Neuronal stem cell (in vitro differentiated cells): Measurements from ENCODE around the gene RNF43. TPM values are rescaled to one million over a fixed set of nuclear protein-coding genes. Genes with fewer than 3 reads are reported as not detected.
A peak's percentile ranks its signal among the peaks of the same experiment; 100 is the strongest.

Experiments used
- DNase-seq: peaks from one replicate; pipeline ENCODE4 v3.0.0-alpha.2; 2013; ENCODE audit warnings: low spot score
- H2AFZ ChIP-seq: one replicate; pipeline ENCODE4 v1.6.1; 2013; ENCODE audit warnings: mild to moderate bottlenecking, low read length, inconsistent platforms
- H2AK5ac ChIP-seq: 2 replicates; pipeline ENCODE4 v1.6.1; 2013; ENCODE audit warnings: low read depth, mild to moderate bottlenecking, inconsistent platforms, low read length, moderate library complexity, mixed read lengths
- H2BK120ac ChIP-seq: 2 replicates; pipeline ENCODE4 v1.6.1; 2013; ENCODE audit warnings: low read depth, mild to moderate bottlenecking, inconsistent platforms, low read length, moderate library complexity, mixed read lengths
- H2BK12ac ChIP-seq: one replicate; pipeline ENCODE4 v1.6.1; 2013; ENCODE audit warnings: low read length, inconsistent platforms
- H2BK15ac ChIP-seq: 2 replicates; pipeline ENCODE4 v1.6.1; 2013; ENCODE audit warnings: mild to moderate bottlenecking, low read length, inconsistent platforms, mixed read lengths
- H2BK5ac ChIP-seq: one replicate; pipeline ENCODE4 v1.6.1; 2013; ENCODE audit warnings: inconsistent platforms, mild to moderate bottlenecking, low read length, moderate library complexity
- H3K14ac ChIP-seq: one replicate; pipeline ENCODE4 v1.6.1; 2013; ENCODE audit warnings: low read length, inconsistent platforms
- H3K18ac ChIP-seq: 2 replicates; pipeline ENCODE4 v1.6.1; 2013; ENCODE audit warnings: low read length, inconsistent platforms
- H3K23ac ChIP-seq: 2 replicates; pipeline ENCODE4 v1.6.1; 2013; ENCODE audit warnings: low read depth, mild to moderate bottlenecking, mixed read lengths, low read length, inconsistent platforms; ENCODE audit not compliant: poor library complexity
- H3K27ac ChIP-seq: replicated peaks from 3 replicates; pipeline ENCODE4 v1.5.1; 2013; ENCODE audit warnings: low read length, inconsistent platforms
- H3K27me3 ChIP-seq, 3 experiments: 2 replicates each; pipeline ENCODE4 v1.6.1; 2013; ENCODE audit warnings: low read length in 3 of 3, mild to moderate bottlenecking in 2 of 3, inconsistent platforms in 1 of 3, low read depth in 1 of 3, mixed read lengths in 1 of 3, moderate library complexity in 1 of 3; ENCODE audit not compliant: control insufficient read depth in 3 of 3, insufficient read depth in 3 of 3
- H3K36me3 ChIP-seq, 2 donors: replicated peaks in 1 of 2; 2 replicates each; pipeline ENCODE4 v1.6.1; 2013; ENCODE audit warnings: low read length in 2 of 2; ENCODE audit not compliant: control insufficient read depth in 2 of 2, insufficient read depth in 2 of 2
- H3K4ac ChIP-seq: 2 replicates; pipeline ENCODE4 v1.6.1; 2013; ENCODE audit warnings: inconsistent platforms, mild to moderate bottlenecking, low read length, moderate library complexity
- H3K4me1 ChIP-seq, 2 donors: 1 replicate in 1 of 2; 2 replicates in 1 of 2; pipeline ENCODE4 v1.6.1; 2013; ENCODE audit warnings: low read length in 2 of 2, low read depth in 1 of 2; ENCODE audit not compliant: control insufficient read depth in 2 of 2, insufficient read depth in 1 of 2
- H3K4me2 ChIP-seq: one replicate; pipeline ENCODE4 v1.6.1; 2013; ENCODE audit warnings: mild to moderate bottlenecking, low read length, inconsistent platforms; ENCODE audit not compliant: insufficient read depth, poor library complexity, severe bottlenecking
- H3K4me3 ChIP-seq, 2 donors: 2 replicates each; pipeline ENCODE4 v1.5.1; 2013; ENCODE audit warnings: low read length in 2 of 2, mild to moderate bottlenecking in 2 of 2, inconsistent platforms in 1 of 2, moderate library complexity in 1 of 2
- H3K79me1 ChIP-seq: one replicate; pipeline ENCODE4 v1.6.1; 2013; ENCODE audit warnings: low read depth, mild to moderate bottlenecking, inconsistent platforms, low read length, moderate library complexity
- H3K9ac ChIP-seq: one replicate; pipeline ENCODE4 v1.6.1; 2013; ENCODE audit warnings: mild to moderate bottlenecking, low read depth, low read length, inconsistent platforms; ENCODE audit not compliant: poor library complexity
- H3K9me3 ChIP-seq, 2 donors: replicated peaks in 1 of 2; 2 replicates each; pipeline versions ENCODE3 to v1.6.1; 2013; ENCODE audit warnings: low read length in 2 of 2, mild to moderate bottlenecking in 2 of 2, inconsistent platforms in 1 of 2, low read depth in 1 of 2, mixed read lengths in 1 of 2, moderate library complexity in 1 of 2; ENCODE audit not compliant: control insufficient read depth in 2 of 2, insufficient read depth in 1 of 2
- H4K8ac ChIP-seq: one replicate; pipeline ENCODE4 v1.6.1; 2013; ENCODE audit warnings: low read depth, mild to moderate bottlenecking, inconsistent platforms, low read length, moderate library complexity
- H4K91ac ChIP-seq: one replicate; pipeline ENCODE4 v1.6.1; 2013; ENCODE audit warnings: low read length, low read depth, mild to moderate bottlenecking, inconsistent platforms; ENCODE audit not compliant: poor library complexity
- WGBS, 2 donors: extraction: QIAGEN DNeasy Blood & Tissue Kit; methylation state at CpG; one replicate each; pipeline ENCODE4 v1.1.7; 2013; ENCODE audit warnings: missing lambda C conversion rate in 2 of 2, mixed read lengths in 1 of 2; ENCODE audit not compliant: insufficient read length in 2 of 2, insufficient replicate concordance in 1 of 2; ENCODE audit errors: extremely low coverage in 2 of 2; 5-methylcytosine and 5-hydroxymethylcytosine counted together
- polyA plus RNA-seq, 2 experiments: library from polyadenylated mRNA; stranded (reverse); fragments of 200-250 nt; gene quantifications; one replicate each; pipeline ENCODE4 v1.2.3, GENCODE V29; 2013

RNF43 gene
- polyA plus RNA-seq (2013, experiment 1 of 2): 0.11 TPM
- polyA plus RNA-seq (2013, experiment 2 of 2): 0.18 TPM

GRCh38 chr17:58417300-58418092, at the start of gene RNF43:
TSS of gene RNF43 (minus strand) at chr17:58417534. CDS start at chr17:58415577, 1,957 bp downstream.
- Histone ChIP-seq H3K4me2 (no peak within 1 kb of the TSS), H3K36me3 (no peaks in the 10 kb centered on the region), H4K91ac (no peak within 1 kb of the TSS), H3K14ac (no peak within 1 kb of the TSS), H3K9ac (no peak within 1 kb of the TSS), H3K27me3 (peaks cover 0 to 10% (median 0%) of the 10 kb centered on the region in 3 experiments), H2AFZ (peak within 1 kb of the TSS; percentile 79), H2BK5ac (no peak within 1 kb of the TSS), H2BK120ac (no peak within 1 kb of the TSS), H4K8ac (no peak within 1 kb of the TSS), H2BK15ac (no peak within 1 kb of the TSS), H3K23ac (no peak within 1 kb of the TSS), H3K18ac (no peak within 1 kb of the TSS), H3K4ac (no peak within 1 kb of the TSS), H3K4me1 (peaks cover 8 to 10% of the 10 kb centered on the region in 2 donors), H2BK12ac (no peak within 1 kb of the TSS), H2AK5ac (no peak within 1 kb of the TSS), H3K27ac (no peak within 1 kb of the TSS), H3K79me1 (no peaks in the 10 kb centered on the region), H3K9me3 (no peaks in the 10 kb centered on the region), H3K4me3 (peak within 1 kb of the TSS in 1 of 2 donors; percentile 38)
- no CpG with 5 or more reads among the region's 8 CpGs for WGBS, 2 donors
- DNase-seq: peak; percentile 81

DNA sequence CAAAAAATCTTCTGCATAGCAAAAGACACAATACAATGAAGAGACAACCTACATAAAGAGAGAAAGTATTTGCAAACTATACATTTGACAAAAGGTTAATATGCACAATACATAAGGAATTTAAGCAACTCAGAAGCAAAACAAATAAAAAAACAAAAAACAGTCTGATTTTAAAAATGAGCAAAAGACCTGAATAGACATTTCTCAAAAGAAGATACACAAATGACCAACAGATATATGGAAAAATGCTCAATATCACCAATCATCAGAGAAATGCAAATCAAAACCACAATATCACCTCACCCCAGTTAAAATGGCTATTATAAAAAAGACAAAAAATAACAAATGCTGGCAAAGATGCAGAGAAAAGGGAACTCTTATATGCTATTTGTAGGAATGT, 38.2 kb upstream of the RNF43 start:
- Histone ChIP-seq H3K9ac (no peak overlapping the region), H4K8ac (no peak overlapping the region), H3K36me3 (no peaks in the 10 kb centered on the region), H3K23ac (no peak overlapping the region), H4K91ac (no peak overlapping the region), H2BK120ac (no peak overlapping the region), H3K4ac (no peak overlapping the region), H3K18ac (no peak overlapping the region), H3K4me1 (no peaks in the 10 kb centered on the region), H3K27ac (no peak overlapping the region), H2AK5ac (no peak overlapping the region), H3K14ac (no peak overlapping the region), H3K27me3 (peaks cover 0 to 4% (median 0%) of the 10 kb centered on the region in 3 experiments), H3K4me3 (no peak overlapping the region), H2BK15ac (no peak overlapping the region), H3K4me2 (no peak overlapping the region), H2AFZ (no peak overlapping the region), H3K79me1 (no peaks in the 10 kb centered on the region), H3K9me3 (no peaks in the 10 kb centered on the region), H2BK12ac (no peak overlapping the region), H2BK5ac (no peak overlapping the region)
- no peak for DNase-seq

GRCh38 chr17:58452738-58453137, 35.4 kb upstream of the RNF43 start:
- Histone ChIP-seq H3K14ac (no peak overlapping the region), H3K27ac (no peak overlapping the region), H2AFZ (no peak overlapping the region), H3K23ac (no peak overlapping the region), H3K9me3 (no peaks in the 10 kb centered on the region), H3K4me2 (no peak overlapping the region), H2BK5ac (no peak overlapping the region), H3K79me1 (no peaks in the 10 kb centered on the region), H3K18ac (no peak overlapping the region), H2AK5ac (no peak overlapping the region), H3K4me3 (no peak overlapping the region), H4K91ac (no peak overlapping the region), H2BK15ac (no peak overlapping the region), H2BK120ac (no peak overlapping the region), H2BK12ac (no peak overlapping the region), H3K36me3 (no peaks in the 10 kb centered on the region), H3K27me3 (peaks cover 0 to 4% (median 0%) of the 10 kb centered on the region in 3 experiments), H3K9ac (no peak overlapping the region), H3K4me1 (no peaks in the 10 kb centered on the region), H4K8ac (no peak overlapping the region), H3K4ac (no peak overlapping the region)
- WGBS, 2 donors: no CpG with 5 or more reads among the region's 1 CpG
- no peak for DNase-seq

DNA sequence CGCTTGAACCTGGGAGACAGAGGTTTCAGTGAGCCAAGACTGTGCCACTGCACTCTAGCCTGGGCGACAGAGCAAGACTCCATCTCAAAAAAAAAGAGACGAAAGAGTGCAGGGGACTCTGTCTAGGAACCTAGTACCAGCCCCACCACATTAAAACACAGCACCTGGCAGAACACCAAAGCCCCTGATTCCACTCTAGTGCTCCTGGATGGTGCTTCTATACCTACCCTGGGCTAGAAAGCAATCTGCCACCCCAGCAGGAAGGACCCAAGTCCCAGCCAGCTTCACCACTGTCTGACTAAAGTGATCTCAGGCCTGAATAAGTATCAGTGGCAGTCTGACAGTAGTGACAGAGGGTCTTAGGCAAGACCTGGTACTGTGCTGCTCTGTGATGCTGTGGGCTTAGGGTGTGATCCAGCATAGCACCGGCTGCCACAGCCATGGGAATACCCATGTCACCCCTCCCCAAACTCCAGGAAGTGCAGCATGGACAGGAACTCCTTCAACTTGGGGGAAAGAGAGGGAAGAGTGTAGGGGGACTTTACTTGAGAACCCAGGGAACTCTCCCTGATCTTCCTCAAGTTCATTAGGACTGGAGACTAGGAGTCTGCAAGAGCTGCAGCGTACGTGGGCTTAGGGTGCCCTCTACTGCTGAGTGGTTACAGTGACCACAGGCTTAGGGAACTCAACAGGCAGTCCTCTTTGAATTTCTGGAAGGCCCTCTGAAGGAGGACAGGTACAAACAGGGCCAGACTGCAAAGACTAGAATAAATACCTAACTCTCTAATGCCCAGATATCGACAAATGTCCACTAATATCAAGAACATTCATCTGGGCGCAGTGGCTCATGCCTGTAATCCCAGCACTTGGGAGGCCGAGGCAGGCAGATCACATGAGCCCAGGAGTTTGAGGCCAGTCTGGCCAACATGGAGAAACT, 30.0 kb upstream of the RNF43 start:
- Histone ChIP-seq H3K79me1 (no peaks in the 10 kb centered on the region), H2BK120ac (no peak overlapping the region), H4K91ac (no peak overlapping the region), H2BK15ac (no peak overlapping the region), H2AFZ (no peak overlapping the region), H3K4me1 (no peaks in the 10 kb centered on the region), H3K27me3 (peaks cover 0 to 8% (median 0%) of the 10 kb centered on the region in 3 experiments), H3K9ac (no peak overlapping the region), H3K4ac (no peak overlapping the region), H2BK5ac (no peak overlapping the region), H3K23ac (no peak overlapping the region), H4K8ac (no peak overlapping the region), H3K4me3 (no peak overlapping the region), H2AK5ac (no peak overlapping the region), H3K9me3 (no peaks in the 10 kb centered on the region), H3K18ac (no peak overlapping the region), H3K4me2 (no peak overlapping the region), H2BK12ac (no peak overlapping the region), H3K14ac (no peak overlapping the region), H3K27ac (no peak overlapping the region), H3K36me3 (no peaks in the 10 kb centered on the region)
- peak; percentile 70 for DNase-seq
- WGBS, 2 donors: no CpG with 5 or more reads among the region's 9 CpGs
